Activated T-cell treated with anti-CD3 and anti-CD28 coated beads, Interleukin-2, amount 50 U/mL, for 24 hours (primary cell): Measurements from ENCODE around the gene TMEM106C.
A peak's percentile ranks its signal among the peaks of the same experiment; 100 is the strongest.

Experiments
- DNase-seq: peaks from one replicate; pipeline ENCODE4 v3.0.0-alpha.2; 2020
- H3K27ac Mint-ChIP-seq: 2 replicates; pipeline ENCODE4 v1.8.0; 2020; ENCODE audit warnings: mild to moderate bottlenecking, mixed read lengths
- H3K27me3 Mint-ChIP-seq: 2 replicates; pipeline ENCODE4 v1.8.0; 2020; ENCODE audit warnings: mixed read lengths
- H3K36me3 Mint-ChIP-seq: 2 replicates; pipeline ENCODE4 v1.8.0; 2020; ENCODE audit warnings: low read depth, mixed read lengths
- H3K4me1 Mint-ChIP-seq: 2 replicates; pipeline ENCODE4 v1.8.0; 2020; ENCODE audit warnings: low read depth, mixed read lengths
- H3K4me3 Mint-ChIP-seq: 2 replicates; pipeline ENCODE4 v1.8.0; 2020; ENCODE audit warnings: mild to moderate bottlenecking, moderate library complexity, mixed read lengths
- H3K9me3 Mint-ChIP-seq: 2 replicates; pipeline ENCODE4 v1.8.0; 2020; ENCODE audit warnings: mixed read lengths

Gene TMEM106C

GRCh38 chr12:47963340-47964040, at the start of gene TMEM106C:
TSS of gene TMEM106C (plus strand) at chr12:47963596. CDS start at chr12:47964237, 641 bp downstream.
- Mint-ChIP-seq H3K4me1 (peaks cover 39% of the 10 kb centered on the region), H3K4me3 (peak within 1 kb of the TSS; percentile 99), H3K36me3 (peaks cover 52% of the 10 kb centered on the region), H3K9me3 (no peaks in the 10 kb centered on the region), H3K27me3 (peaks cover 9% of the 10 kb centered on the region), H3K27ac (peak within 1 kb of the TSS; percentile 95)
- DNase-seq = peak; percentile 94

- DNase-seq = no peak
- Mint-ChIP-seq H3K27me3 (peaks cover 21% of the 10 kb centered on the region), H3K36me3 (no peaks in the 10 kb centered on the region), H3K4me1 (no peaks in the 10 kb centered on the region), H3K4me3 (no peak overlapping the region), H3K27ac (no peak overlapping the region), H3K9me3 (no peaks in the 10 kb centered on the region)
Measured at GRCh38 chr12:47920913-47921312, 42.5 kb upstream of the TMEM106C start.

DNA sequence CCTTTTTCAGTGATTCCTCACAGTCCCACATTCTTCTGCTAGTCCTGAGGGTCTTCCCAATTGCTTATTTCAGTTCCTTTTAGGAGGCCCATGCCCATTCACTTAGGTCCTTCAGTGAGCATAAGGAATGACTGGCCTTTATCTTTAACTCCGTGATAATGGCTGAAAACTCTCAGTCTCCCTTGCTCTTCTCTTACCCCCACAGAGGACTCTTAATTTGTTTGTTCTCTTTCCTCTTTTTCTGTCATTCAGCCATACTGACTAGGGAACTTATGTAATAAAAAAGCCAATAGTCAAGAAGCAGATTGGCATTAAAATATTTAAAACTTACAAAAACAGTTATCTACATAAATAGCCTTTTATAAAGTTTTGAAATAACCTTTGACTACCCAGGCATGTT, 41.5 kb upstream of the TMEM106C start:
- no peaks in the 10 kb centered on the region for H3K9me3 Mint-ChIP-seq
- H3K36me3 Mint-ChIP-seq = no peaks in the 10 kb centered on the region
- no peak overlapping the region for H3K4me3 Mint-ChIP-seq
- H3K27ac Mint-ChIP-seq = no peak overlapping the region
- H3K27me3 Mint-ChIP-seq = peaks cover 21% of the 10 kb centered on the region
- no peaks in the 10 kb centered on the region for H3K4me1 Mint-ChIP-seq
- DNase-seq = no peak

DNA sequence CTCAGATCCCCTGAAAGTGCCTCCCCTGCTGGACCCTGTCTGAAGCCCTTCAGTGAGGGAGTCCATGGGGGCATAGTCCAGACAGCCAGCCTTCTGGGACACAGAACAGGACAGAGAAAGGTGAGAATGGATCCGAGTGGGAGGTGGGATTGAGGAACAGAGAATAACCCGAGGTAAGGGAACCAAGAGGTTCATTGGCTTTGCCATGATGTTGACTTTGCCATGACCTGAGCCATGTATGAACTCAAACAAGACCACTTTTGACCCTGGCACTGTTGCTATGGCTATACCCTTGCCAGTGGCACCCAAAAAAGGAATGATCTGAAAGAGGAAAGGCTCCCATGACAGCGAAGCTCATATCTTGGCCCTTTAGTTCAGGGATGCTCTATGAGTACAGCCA, 36.0 kb upstream of the TMEM106C start:
- Mint-ChIP-seq H3K9me3 (no peaks in the 10 kb centered on the region), H3K27me3 (peaks cover 28% of the 10 kb centered on the region), H3K4me1 (no peaks in the 10 kb centered on the region), H3K4me3 (no peak overlapping the region), H3K27ac (no peak overlapping the region), H3K36me3 (no peaks in the 10 kb centered on the region)
- DNase-seq = no peak

DNA sequence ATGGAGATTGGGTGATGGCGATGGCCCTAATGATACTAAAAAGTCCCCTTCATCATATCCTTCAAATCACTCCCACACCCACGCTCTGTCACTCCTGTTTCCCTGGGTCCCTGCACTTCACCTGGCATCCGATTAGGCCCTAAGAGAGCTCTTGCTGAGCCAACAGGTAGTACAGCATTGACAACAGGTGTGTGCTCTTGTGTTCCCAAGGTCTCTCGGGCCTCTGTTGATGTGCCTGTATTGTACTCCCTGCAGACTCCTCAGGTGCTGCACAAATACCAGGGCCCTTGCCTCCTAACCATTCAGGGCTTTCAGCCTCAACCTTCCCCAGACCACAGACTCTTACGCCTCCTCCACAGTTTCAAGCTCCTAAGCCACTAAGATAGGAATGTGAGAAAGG, 32.8 kb upstream of the TMEM106C start:
- no peak overlapping the region for H3K4me3 Mint-ChIP-seq
- peaks cover 13% of the 10 kb centered on the region for H3K27me3 Mint-ChIP-seq
- no peaks in the 10 kb centered on the region for H3K36me3 Mint-ChIP-seq
- H3K9me3 Mint-ChIP-seq = no peaks in the 10 kb centered on the region
- H3K4me1 Mint-ChIP-seq = no peaks in the 10 kb centered on the region
- H3K27ac Mint-ChIP-seq = no peak overlapping the region
- DNase-seq = no peak

- H3K9me3 Mint-ChIP-seq = no peaks in the 10 kb centered on the region
- peaks cover 13% of the 10 kb centered on the region for H3K27me3 Mint-ChIP-seq
- H3K27ac Mint-ChIP-seq = no peak overlapping the region
- no peak overlapping the region for H3K4me3 Mint-ChIP-seq
- DNase-seq = no peak
- no peaks in the 10 kb centered on the region for H3K4me1 Mint-ChIP-seq
- H3K36me3 Mint-ChIP-seq = no peaks in the 10 kb centered on the region
Measured at GRCh38 chr12:47931187-47931586, 32.2 kb upstream of the TMEM106C start.

DNA sequence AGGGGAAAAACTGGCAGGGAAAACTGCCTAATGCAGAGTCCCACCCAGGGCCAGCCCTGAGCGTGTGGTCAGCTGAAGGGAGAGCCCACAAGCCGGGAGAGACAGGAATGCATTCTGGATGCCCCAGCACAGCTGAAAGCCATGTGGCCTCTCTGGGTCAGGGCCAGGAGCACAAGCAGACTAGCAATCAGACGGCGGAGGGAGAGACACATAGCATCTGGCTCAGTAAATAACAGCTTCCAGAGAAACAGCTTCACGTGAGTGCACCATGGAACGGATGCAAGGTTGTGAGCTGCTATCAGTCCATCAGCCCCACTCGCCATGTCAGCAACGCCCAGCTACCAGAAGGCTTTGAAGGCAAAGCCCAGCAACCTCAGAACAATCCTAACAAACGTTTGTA, 28.2 kb upstream of the TMEM106C start:
- Mint-ChIP-seq H3K27me3 (peaks cover 5% of the 10 kb centered on the region), H3K4me3 (no peak overlapping the region), H3K4me1 (no peaks in the 10 kb centered on the region), H3K27ac (no peak overlapping the region), H3K9me3 (no peaks in the 10 kb centered on the region), H3K36me3 (no peaks in the 10 kb centered on the region)
- no peak for DNase-seq

GRCh38 chr12:47938093-47938492, 25.3 kb upstream of the TMEM106C start:
- no peak overlapping the region for H3K27ac Mint-ChIP-seq
- no peak for DNase-seq
- H3K36me3 Mint-ChIP-seq = no peaks in the 10 kb centered on the region
- no peaks in the 10 kb centered on the region for H3K9me3 Mint-ChIP-seq
- no peak overlapping the region for H3K4me3 Mint-ChIP-seq
- no peaks in the 10 kb centered on the region for H3K4me1 Mint-ChIP-seq
- H3K27me3 Mint-ChIP-seq = peaks cover 15% of the 10 kb centered on the region

- Mint-ChIP-seq H3K4me3 (no peak overlapping the region), H3K27me3 (peaks cover 20% of the 10 kb centered on the region), H3K27ac (no peak overlapping the region), H3K4me1 (no peaks in the 10 kb centered on the region), H3K36me3 (no peaks in the 10 kb centered on the region), H3K9me3 (no peaks in the 10 kb centered on the region)
- no peak for DNase-seq
Measured at GRCh38 chr12:47938594-47938993, 24.8 kb upstream of the TMEM106C start.

GRCh38 chr12:47939009-47939601, 24.3 kb upstream of the TMEM106C start:
- Mint-ChIP-seq H3K4me3 (no peak overlapping the region), H3K9me3 (no peaks in the 10 kb centered on the region), H3K36me3 (no peaks in the 10 kb centered on the region), H3K27ac (no peak overlapping the region), H3K27me3 (peaks cover 22% of the 10 kb centered on the region), H3K4me1 (no peaks in the 10 kb centered on the region)
- DNase-seq = no peak

DNA sequence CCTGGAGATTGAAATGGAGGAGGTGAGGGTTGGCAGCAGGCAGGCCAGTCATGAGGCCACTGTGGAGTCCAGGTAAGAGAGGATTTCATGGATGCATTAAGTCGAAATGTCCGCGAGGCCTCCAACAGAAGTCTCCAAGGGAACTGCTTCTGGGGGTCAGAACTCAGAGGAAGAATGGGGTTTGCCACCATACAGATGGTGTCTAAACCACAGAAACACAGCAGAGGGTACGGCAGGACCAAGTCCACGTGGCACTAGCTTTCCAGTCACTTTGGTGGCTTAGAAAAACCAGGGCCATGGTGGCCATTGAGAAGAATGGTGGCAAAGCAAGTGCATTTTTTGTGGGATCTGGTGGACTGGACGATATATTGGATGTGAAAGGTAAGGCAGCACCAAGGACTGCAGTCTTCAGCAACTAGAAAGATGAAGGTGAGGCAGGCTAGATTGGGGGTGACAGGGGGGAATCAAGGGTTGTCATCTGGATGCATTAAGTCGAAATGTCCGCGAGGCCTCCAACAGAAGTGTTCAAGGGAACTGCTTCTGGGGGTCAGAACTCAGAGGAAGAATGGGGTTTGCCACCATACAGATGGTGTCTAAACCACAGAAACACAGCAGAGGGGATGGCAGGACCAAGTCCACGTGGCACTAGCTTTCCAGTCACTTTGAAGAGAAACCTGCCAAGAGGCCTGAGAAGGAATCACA, 22.5 kb upstream of the TMEM106C start:
- H3K4me3 Mint-ChIP-seq = no peak overlapping the region
- no peak overlapping the region for H3K27ac Mint-ChIP-seq
- peaks cover 22% of the 10 kb centered on the region for H3K27me3 Mint-ChIP-seq
- H3K36me3 Mint-ChIP-seq = no peaks in the 10 kb centered on the region
- H3K4me1 Mint-ChIP-seq = no peaks in the 10 kb centered on the region
- no peaks in the 10 kb centered on the region for H3K9me3 Mint-ChIP-seq
- no peak for DNase-seq

DNA sequence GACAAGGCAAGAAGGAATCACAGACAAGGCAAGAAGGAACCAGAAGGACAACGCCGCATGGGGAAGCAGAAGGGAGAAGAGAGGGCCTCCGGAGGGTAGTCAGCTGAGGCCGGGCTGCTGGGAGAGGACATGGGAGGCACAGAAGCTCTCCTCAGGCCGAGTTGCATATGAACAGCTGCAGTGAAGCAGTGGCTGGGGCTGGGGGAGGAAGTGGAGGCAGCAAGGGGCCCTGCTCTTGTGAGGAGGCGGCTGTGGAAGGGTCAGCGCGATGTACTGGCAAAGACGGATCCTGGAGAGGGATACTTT, 22.0 kb upstream of the TMEM106C start:
- H3K9me3 Mint-ChIP-seq = no peaks in the 10 kb centered on the region
- H3K4me3 Mint-ChIP-seq = no peak overlapping the region
- H3K36me3 Mint-ChIP-seq = no peaks in the 10 kb centered on the region
- DNase-seq = no peak
- no peak overlapping the region for H3K27ac Mint-ChIP-seq
- no peaks in the 10 kb centered on the region for H3K4me1 Mint-ChIP-seq
- peaks cover 23% of the 10 kb centered on the region for H3K27me3 Mint-ChIP-seq

DNA sequence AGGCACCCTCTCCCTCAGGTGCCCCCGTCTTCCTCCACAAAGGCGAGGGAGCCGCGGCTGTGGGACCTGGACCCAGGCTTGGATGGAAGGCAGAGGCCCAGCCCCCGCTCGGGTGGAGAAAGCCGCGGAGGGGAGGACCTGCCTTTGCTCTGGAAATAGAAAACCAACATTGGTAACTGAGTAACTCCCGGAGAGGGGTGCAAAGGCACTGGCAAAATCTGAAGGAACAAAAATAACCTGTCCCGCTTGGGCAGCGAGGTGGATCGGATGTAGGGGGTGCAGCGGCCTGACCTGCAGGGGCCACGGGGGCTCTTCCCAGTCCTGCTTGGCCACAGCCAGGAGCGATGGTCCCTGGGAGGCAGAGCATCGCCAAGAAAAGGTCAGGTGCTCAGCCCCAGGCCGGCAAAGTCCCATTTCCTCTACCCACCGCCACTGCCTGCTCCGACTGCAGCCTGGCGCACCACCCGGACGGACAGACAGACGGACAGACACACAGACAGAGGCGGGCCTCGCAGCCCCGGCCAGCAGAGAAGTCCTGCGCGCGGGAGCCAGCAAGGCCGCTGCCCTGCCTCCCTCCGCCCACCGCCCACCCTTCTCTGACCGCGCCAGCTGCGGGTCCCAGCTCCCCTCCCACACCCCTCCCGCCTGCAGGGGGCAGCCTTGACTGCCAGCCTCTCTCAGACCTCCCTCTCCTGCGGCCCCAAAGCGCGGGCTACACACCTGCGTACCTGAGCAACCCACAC, 21.4 kb upstream of the TMEM106C start:
- Mint-ChIP-seq H3K9me3 (no peaks in the 10 kb centered on the region), H3K27ac (no peak overlapping the region), H3K4me3 (no peak overlapping the region)

GRCh38 chr12:47942614-47943225, 20.7 kb upstream of the TMEM106C start:
- Mint-ChIP-seq H3K4me1 (no peaks in the 10 kb centered on the region), H3K27ac (no peak overlapping the region), H3K9me3 (no peaks in the 10 kb centered on the region), H3K36me3 (no peaks in the 10 kb centered on the region), H3K27me3 (peaks cover 29% of the 10 kb centered on the region), H3K4me3 (no peak overlapping the region)
- DNase-seq = no peak

More for the DNA sequence above, 21.4 kb upstream of the TMEM106C start:
- Mint-ChIP-seq H3K36me3 (no peaks in the 10 kb centered on the region), H3K27me3 (peaks cover 29% of the 10 kb centered on the region), H3K4me1 (no peaks in the 10 kb centered on the region)
- peak; percentile 57 for DNase-seq
